Epithelial cell of esophagus (primary cell): ENCODE measurements around the gene CFI.
A peak's percentile ranks its signal among the peaks of the same experiment; 100 is the strongest.

ENCODE experiments used
- DNase-seq: peaks from one replicate; pipeline ENCODE4 v3.0.0; 2010; ENCODE audit warnings: low read depth
- H3K4me3 ChIP-seq: 2 replicates; pipeline ENCODE4 v1.5.1; 2011; ENCODE audit warnings: mild to moderate bottlenecking, low read length, control low read depth
- CTCF ChIP-seq: IDR thresholded peaks from 2 replicates; pipeline ENCODE4 v1.5.1; 2011; ENCODE audit warnings: low read depth, mild to moderate bottlenecking, low read length, control low read depth, inconsistent platforms; ENCODE audit not compliant: insufficient read depth; ENCODE audit errors: missing control alignments

Gene CFI

GRCh38 chr4:109749388-109750082 is 52.3 kb downstream of the CFI start:
- H3K4me3 ChIP-seq, result no peak overlapping the region
- TF ChIP-seq CTCF, result no peak
- DNase-seq, result no peak

GRCh38 chr4:109748114-109748513 is 53.7 kb downstream of the CFI start:
- DNase-seq, result no peak
- H3K4me3 ChIP-seq, result no peak overlapping the region
- no peak for TF ChIP-seq CTCF

- no peak overlapping the region for H3K4me3 ChIP-seq
- TF ChIP-seq CTCF, result no peak
- no peak for DNase-seq
These were observed 55.1 kb downstream of the CFI start for GRCh38 chr4:109746728-109747127.

- TF ChIP-seq CTCF, result no peak
- no peak for DNase-seq
- H3K4me3 ChIP-seq, result no peak overlapping the region
These were observed 56.0 kb downstream of the CFI start for GRCh38 chr4:109745830-109746229.

- no peak overlapping the region for H3K4me3 ChIP-seq
- DNase-seq, result peak; percentile 33
- TF ChIP-seq CTCF, result no peak
These were observed 62.3 kb downstream of the CFI start for GRCh38 chr4:109739547-109739946.

- DNase-seq, result no peak
- TF ChIP-seq CTCF, result no peak
These were observed 63.5 kb downstream of the CFI start for GRCh38 chr4:109738104-109738872.

More at GRCh38 chr4:109738104-109738872, 63.5 kb downstream of the CFI start:
- H3K4me3 ChIP-seq, result no peak overlapping the region
